HL-60/S4 treated with phorbol 12-myristate 13-acetate at 8.2 ng/mL for 4 days and 3 days (cell line): ENCODE results near the gene MPPED1.

Experiments
- in situ Hi-C: fragments of 300-500 bp; cut with MboI; formaldehyde crosslinking; loops from 2 replicates; pipeline ENCODE4 v1.15.0; 2022; ENCODE audit warnings: low sequenced_read_pairs

The MPPED1 gene

GRCh38 chr22:43428521-43428920 is 16.7 kb downstream of the MPPED1 start:
- in situ Hi-C loops: no loop called here

GRCh38 chr22:43429426-43429825 is 17.6 kb downstream of the MPPED1 start:
- in situ Hi-C loops: no loop called here

GRCh38 chr22:43431808-43432554 is 20.2 kb downstream of the MPPED1 start:
- in situ Hi-C loops: no loop called here

- in situ Hi-C loops: no loop called here
Measured at GRCh38 chr22:43432883-43433415, 21.1 kb downstream of the MPPED1 start.

GRCh38 chr22:43433451-43434274 is 21.8 kb downstream of the MPPED1 start:
- in situ Hi-C loops: no loop called here

GRCh38 chr22:43434275-43434927 is 22.6 kb downstream of the MPPED1 start:
- in situ Hi-C loops: no loop called here

- in situ Hi-C loops: no loop called here
Measured at GRCh38 chr22:43434928-43435311, 23.1 kb downstream of the MPPED1 start.

- in situ Hi-C loops: no loop called here
Measured at GRCh38 chr22:43435851-43436811, 24.3 kb downstream of the MPPED1 start.

GRCh38 chr22:43436868-43437267 is 25.1 kb downstream of the MPPED1 start:
- in situ Hi-C loops: no loop called here

GRCh38 chr22:43437871-43438475 is 26.2 kb downstream of the MPPED1 start:
- in situ Hi-C loops: no loop called here

- in situ Hi-C loops: no loop called here
Measured at GRCh38 chr22:43438666-43439347, 27.0 kb downstream of the MPPED1 start.

- in situ Hi-C loops: no loop called here
Measured at GRCh38 chr22:43439368-43440103, 27.7 kb downstream of the MPPED1 start.

- in situ Hi-C loops: no loop called here
Measured at GRCh38 chr22:43440104-43440387, 28.2 kb downstream of the MPPED1 start.

GRCh38 chr22:43440556-43440955 is 28.7 kb downstream of the MPPED1 start:
- in situ Hi-C loops: no loop called here

GRCh38 chr22:43441216-43441615 is 29.4 kb downstream of the MPPED1 start:
- in situ Hi-C loops: no loop called here

- in situ Hi-C loops: no loop called here
Measured at GRCh38 chr22:43441751-43442150, 29.9 kb downstream of the MPPED1 start.

- in situ Hi-C loops: no loop called here
Measured at GRCh38 chr22:43442386-43443151, 30.8 kb downstream of the MPPED1 start.

GRCh38 chr22:43443152-43443471 is 31.3 kb downstream of the MPPED1 start:
- in situ Hi-C loops: no loop called here
